A549 treated with AZD2906 at 1 μM for 4 hours (cell line): ENCODE results near the gene SEPHS2. TPM values are rescaled to one million over a fixed set of nuclear protein-coding genes. Genes with fewer than 3 reads are reported as not detected.

Experiments used
- total RNA-seq: library from RNA; stranded (reverse); fragments of 200-300 nt; extraction: Qiagen RNA extraction; gene quantifications from 5 replicates; pipeline ENCODE4 v1.2.3, GENCODE V29; 2022

The SEPHS2 gene, protein sequence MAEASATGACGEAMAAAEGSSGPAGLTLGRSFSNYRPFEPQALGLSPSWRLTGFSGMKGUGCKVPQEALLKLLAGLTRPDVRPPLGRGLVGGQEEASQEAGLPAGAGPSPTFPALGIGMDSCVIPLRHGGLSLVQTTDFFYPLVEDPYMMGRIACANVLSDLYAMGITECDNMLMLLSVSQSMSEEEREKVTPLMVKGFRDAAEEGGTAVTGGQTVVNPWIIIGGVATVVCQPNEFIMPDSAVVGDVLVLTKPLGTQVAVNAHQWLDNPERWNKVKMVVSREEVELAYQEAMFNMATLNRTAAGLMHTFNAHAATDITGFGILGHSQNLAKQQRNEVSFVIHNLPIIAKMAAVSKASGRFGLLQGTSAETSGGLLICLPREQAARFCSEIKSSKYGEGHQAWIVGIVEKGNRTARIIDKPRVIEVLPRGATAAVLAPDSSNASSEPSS
- total RNA-seq, result 43.9 to 48.2 TPM (median 45.5 TPM) in 5 replicates

DNA sequence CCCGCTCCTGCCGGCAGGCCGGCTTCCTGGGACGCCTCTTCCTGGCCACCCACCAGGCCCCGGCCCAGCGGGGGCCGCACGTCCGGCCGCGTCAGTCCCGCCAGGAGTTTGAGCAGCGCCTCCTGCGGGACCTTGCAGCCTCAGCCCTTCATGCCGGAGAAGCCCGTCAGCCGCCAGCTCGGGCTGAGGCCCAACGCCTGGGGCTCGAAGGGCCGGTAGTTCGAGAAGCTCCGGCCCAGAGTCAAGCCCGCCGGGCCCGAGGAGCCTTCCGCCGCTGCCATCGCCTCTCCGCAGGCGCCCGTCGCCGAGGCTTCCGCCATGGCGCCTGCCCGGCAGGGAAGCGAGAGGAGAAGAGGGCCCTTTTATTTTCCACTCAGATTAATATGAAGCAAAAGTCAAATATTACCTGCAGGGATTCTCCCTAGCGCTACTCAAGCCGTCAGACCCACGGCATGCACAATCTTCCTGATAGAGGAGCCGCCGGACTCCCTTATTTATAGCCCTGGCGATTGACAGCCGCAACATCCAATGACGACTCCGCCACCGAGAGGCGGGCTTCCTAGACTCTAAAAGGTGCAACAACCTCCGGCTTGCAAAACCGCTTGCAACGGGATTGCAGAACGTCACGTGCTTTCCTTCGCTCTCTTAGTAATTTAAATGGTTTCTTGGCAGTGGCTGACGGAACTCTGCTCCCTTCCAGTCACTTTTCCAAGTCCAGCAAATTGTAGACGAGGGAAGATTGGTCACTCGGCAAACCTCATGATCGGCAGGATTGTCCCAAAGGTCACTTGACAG lies at the start of gene SEPHS2:
SEPHS2 (minus strand) TSS at position 467 of the 795 bp plus-strand sequence; CDS start at position 320, 147 bp downstream.

DNA sequence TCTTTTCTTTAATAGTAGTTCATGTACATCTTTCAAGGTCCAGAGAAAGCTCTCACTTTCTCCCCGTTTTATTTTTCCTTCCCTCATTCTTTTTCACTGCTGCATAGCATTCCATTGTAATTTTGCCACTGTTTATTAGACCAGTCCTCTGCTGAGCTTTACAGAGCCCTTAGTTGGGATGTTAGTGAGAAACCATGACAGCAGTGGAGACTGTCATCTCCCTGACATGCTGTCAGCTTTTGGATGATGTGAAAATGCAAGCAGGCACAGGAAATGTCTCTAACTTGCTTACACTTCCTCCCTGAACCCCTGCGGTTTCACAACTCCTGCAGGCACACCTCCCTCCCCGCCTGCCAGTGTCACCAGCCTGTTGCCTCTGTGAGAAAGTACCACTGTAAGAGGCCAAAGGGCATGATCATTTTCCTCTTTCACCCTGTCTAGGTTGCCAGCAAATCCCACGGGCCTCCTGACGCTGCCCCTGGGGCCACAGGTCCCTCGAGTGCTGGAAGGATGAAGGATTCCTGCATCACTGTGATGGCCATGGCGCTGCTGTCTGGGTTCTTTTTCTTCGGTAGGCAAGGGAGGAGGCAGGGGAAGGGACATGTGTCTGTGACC lies 26.8 kb upstream of the SEPHS2 start, which contains the start of gene ITGAL:
ITGAL (plus strand) TSS at position 415 of the 615 bp plus-strand sequence; CDS start at position 511, 96 bp downstream.

DNA sequence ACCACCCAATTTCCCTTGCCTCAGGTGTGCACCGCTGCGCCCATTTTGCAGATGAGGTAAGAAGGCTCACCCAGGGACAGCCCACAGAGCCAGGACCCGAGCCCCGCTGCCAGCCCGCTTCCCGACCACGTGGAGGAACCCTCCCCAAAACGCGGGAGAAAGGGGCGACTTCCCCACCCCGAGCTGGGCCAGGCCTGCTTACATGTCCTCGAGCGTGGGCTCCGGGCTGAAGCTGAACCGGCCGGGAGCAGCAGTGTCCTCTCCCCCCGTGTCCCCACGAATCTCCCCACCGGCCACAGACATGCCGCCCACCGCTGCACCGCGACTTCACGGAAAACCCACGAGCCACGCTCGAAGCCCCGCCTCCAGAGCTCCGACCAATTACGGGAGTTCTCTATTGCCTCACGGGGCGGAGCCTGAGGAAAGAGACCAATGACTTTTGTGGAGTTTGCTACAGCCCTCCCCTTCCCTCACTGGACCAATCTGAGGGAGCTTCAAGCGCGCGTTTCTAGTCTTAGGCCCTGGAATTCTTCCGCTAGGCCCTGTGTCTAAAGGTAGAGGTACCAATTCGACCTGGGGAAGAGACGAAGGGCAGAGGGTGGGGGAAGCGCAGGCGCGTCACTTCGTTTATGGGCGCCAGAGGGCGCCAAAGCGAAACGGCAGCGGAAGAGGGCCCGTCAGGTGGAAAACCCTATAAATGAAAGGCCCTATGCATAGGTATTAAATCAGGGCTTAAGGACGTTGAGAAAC lies 15.8 kb downstream of the SEPHS2 start, which contains the start of gene DCTPP1:
DCTPP1 (minus strand) TSS at position 353 of the 750 bp plus-strand sequence; CDS start at position 303, 50 bp downstream.

DNA sequence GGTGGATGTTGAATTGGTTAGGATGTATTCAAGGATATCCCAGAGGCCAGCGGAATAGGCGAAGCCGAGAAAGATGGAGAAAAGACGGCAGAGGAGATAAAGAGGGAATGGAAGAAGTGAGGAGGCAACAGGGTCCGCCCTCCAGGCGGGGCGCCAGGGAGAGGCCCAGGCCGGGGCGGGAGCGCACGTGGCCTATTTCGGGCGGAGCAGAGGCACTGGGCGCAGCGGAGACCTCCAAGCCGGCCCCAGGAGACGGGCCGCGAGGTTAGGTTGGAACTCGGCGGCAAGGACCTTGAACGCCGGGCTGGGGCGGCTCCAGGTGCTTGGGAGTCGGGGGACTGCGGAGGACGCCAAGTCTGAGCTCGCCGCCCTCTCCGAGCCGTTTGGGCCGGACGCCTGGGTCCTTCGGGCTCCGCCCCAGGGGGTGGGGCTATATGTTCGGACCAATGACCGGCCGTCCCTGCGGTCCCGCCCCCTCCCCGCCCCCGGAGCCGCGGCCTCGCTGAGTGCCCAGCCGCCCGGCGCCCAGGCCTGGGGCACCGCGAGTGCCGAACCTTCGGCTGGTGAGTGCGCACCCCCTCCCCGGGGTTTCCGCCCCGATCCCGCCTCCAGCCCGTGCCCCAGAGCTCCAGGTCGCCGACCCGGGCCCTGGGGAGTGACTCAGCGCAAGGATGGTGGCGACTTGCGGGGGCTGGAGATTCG lies 38.4 kb downstream of the SEPHS2 start, which contains the start of gene ZNF771:
ZNF771 (plus strand) TSS at position 505 of the 702 bp plus-strand sequence. CDS start 448 bp downstream, outside the sequence.

DNA sequence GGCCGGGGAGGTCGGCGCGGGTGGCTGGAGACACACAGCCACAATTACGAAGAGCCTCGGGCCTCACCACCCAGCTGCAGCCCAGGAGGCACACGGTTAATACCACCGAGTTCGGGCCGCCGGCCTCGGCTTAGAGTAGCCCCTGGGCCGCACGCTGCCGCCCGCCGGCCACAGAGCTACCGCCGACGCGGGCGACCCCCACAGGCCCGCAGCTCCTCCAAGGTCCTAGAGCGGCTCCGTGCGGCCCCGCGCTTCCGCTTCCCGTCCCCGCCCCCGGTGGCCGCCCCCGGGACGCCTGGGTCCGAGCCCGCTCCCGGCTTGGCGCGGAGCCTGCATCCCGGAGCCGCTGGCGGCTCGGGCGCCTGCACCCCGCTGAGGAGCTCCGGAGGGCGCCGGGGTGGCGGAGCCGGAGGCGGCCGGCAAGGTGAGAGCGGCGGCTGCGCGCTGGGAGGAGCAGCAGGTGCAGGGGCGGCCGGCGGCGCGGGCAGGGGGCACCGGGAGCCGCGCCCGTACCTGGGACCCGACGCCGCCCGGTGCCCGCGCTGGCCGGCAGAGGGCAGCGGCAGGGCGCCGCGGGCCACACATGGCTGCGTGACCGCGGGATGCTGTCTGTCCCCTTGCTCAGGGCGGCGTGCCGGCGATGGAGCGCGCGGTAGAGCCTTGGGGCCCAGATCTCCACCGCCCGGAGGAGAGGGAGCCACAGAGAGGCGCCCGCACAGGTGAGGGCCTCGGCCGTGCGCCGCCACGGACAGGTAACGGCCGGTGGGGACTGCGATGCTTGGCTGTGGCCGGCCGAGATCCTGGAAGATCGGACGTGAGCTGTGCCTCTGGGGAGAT lies 50.3 kb downstream of the SEPHS2 start, which contains the start of gene ZNF48:
ZNF48 (plus strand) TSS at position 266 of the 837 bp plus-strand sequence; CDS start at position 641, 375 bp downstream.

Other genes with a start within 250 kb of the SEPHS2 start
- gene SULT1A3, start 246.6 kb downstream of the SEPHS2 start, total RNA-seq, result 4.3 to 8.0 TPM (median 5.8 TPM) in 5 replicates
- 1.8 to 3.6 TPM (median 2.4 TPM) in 5 replicates for gene NPIPB13, start 197.4 kb downstream of the SEPHS2 start, total RNA-seq
- gene CD2BP2, start 90.6 kb downstream of the SEPHS2 start, total RNA-seq, result 63.7 to 70.6 TPM (median 65.1 TPM) in 5 replicates
- gene TBC1D10B, start 75.4 kb downstream of the SEPHS2 start, total RNA-seq, result 23.4 to 31.2 TPM (median 30.3 TPM) in 5 replicates
- gene MYL11, start 71.1 kb downstream of the SEPHS2 start, total RNA-seq, result 0.27 to 0.84 TPM (median 0.45 TPM) in 4 of 5 replicates, not detected in the other
- 0.95 to 2.5 TPM (median 2.2 TPM) in 5 replicates for gene SEPTIN1, start 63.3 kb downstream of the SEPHS2 start, total RNA-seq
- gene ZNF48, start 50.5 kb downstream of the SEPHS2 start, total RNA-seq, result 12.4 to 14.0 TPM (median 12.9 TPM) in 5 replicates
- gene ZNF771, start 38.3 kb downstream of the SEPHS2 start, total RNA-seq, result 3.7 to 6.0 TPM (median 5.4 TPM) in 5 replicates
- gene DCTPP1, start 15.8 kb downstream of the SEPHS2 start, total RNA-seq, result 102 to 130 TPM (median 120 TPM) in 5 replicates
- gene ITGAL, start 26.9 kb upstream of the SEPHS2 start, total RNA-seq, result 0.07 to 0.18 TPM (median 0.14 TPM) in 5 replicates
- 38.2 to 49.1 TPM (median 46.7 TPM) in 5 replicates for gene ZNF768, start 80.7 kb upstream of the SEPHS2 start, total RNA-seq
- gene ZNF747, start 89.0 kb upstream of the SEPHS2 start, total RNA-seq, result 3.4 to 4.7 TPM (median 4.3 TPM) in 5 replicates
- 4.7 to 6.7 TPM (median 5.8 TPM) in 5 replicates for gene ZNF764, start 112.5 kb upstream of the SEPHS2 start, total RNA-seq
- 4.7 to 7.8 TPM (median 7.0 TPM) in 5 replicates for gene ZNF688, start 125.8 kb upstream of the SEPHS2 start, total RNA-seq
- not detected in 5 replicates for gene ZNF785, start 139.8 kb upstream of the SEPHS2 start, total RNA-seq
- gene ZNF689, start 164.5 kb upstream of the SEPHS2 start, total RNA-seq, result 8.2 to 9.0 TPM (median 8.4 TPM) in 5 replicates
- 17.0 to 24.3 TPM (median 24.0 TPM) in 5 replicates for gene PRR14, start 205.1 kb upstream of the SEPHS2 start, total RNA-seq
- 28.4 to 43.5 TPM (median 42.0 TPM) in 5 replicates for gene FBRS, start 212.6 kb upstream of the SEPHS2 start, total RNA-seq